ENCODE data around the gene MYBL2. TPM values are rescaled to one million over a fixed set of nuclear protein-coding genes. Genes with fewer than 3 reads are reported as not detected.

MYBL2 gene
- polyA plus RNA-seq, 1 of the 3 experiments (the other 2 are of a cell fraction) = 9.7 TPM

- CTCF ChIA-PET = interaction anchor here (0.8 to 2.8 kb wide), 3 partner anchors 12 to 344 kb away, joined by 3 to 12 read pairs (median 6); no protein-coding TSS in a partner anchor
- Histone ChIP-seq H3K27ac (ENCODE audit: low read depth in 2 of 2, low read length in 1 of 2) (no peak overlapping the region), H3K9ac (no peak overlapping the region), H3K36me3 (replicated peaks in 1 of 2; ENCODE audit: control insufficient read depth in 1 of 2, insufficient read depth in 2 of 2, low read length in 1 of 2) (no peaks in the 10 kb centered on the region), H3K4me2 (no peak overlapping the region), H3K9me2 (no peaks in the 10 kb centered on the region), H3F3A (replicated peaks; ENCODE audit: insufficient read depth) (no peaks in the 10 kb centered on the region), H3K27me3 (ENCODE audit: insufficient read depth) (no peaks in the 10 kb centered on the region), H3K4me3 (ENCODE audit: low read depth in 2 of 2, low read length in 1 of 2) (no peak overlapping the region), H3K4me1 (ENCODE audit: control insufficient read depth in 1 of 2, insufficient read depth in 2 of 2, low read depth in 1 of 2, low read length in 1 of 2) (no peaks in the 10 kb centered on the region), H3K79me2 (ENCODE audit: insufficient read depth) (no peaks in the 10 kb centered on the region), H3K9me3 (no peaks in the 10 kb centered on the region), H4K20me1 (ENCODE audit: insufficient read depth) (no peaks in the 10 kb centered on the region), H2AFZ (ENCODE audit: low read depth) (no peak overlapping the region)
- TF ChIP-seq SMC3 (IDR thresholded peaks at IDR 0.05; ENCODE audit: low read depth, low read length) (no peak), SIN3A (IDR thresholded peaks at IDR 0.05; ENCODE audit: borderline replicate concordance, low read depth, low read length) (no peak), CHD2 (IDR thresholded peaks at IDR 0.05; ENCODE audit: low read length, partially characterized antibody) (no peak), NRF1 (IDR thresholded peaks at IDR 0.05; ENCODE audit: low read depth, low read length) (no peak), FOSL2 (IDR thresholded peaks at IDR 0.05; ENCODE audit: borderline replicate concordance, low read depth) (no peak), RFX5 (IDR thresholded peaks at IDR 0.05; ENCODE audit: low read length) (no peak), NFIC (IDR thresholded peaks at IDR 0.05; ENCODE audit: borderline replicate concordance) (no peak), TEAD4 (IDR thresholded peaks at IDR 0.05; ENCODE audit: borderline replicate concordance, insufficient read depth) (no peak), JUND (IDR thresholded peaks at IDR 0.05) (no peak), MXI1 (IDR thresholded peaks at IDR 0.05; ENCODE audit: low read depth, low read length) (no peak), EZH2phosphoT487 (IDR thresholded peaks at IDR 0.05; ENCODE audit: borderline replicate concordance, low read depth) (no peak), YY1 (IDR thresholded peaks at IDR 0.05; ENCODE audit: low read depth) (no peak), FOXJ3 (CRISPR knock-in tag; IDR thresholded peaks at IDR 0.05) (no peak), IRF3 (IDR thresholded peaks at IDR 0.05; ENCODE audit: low read depth, low read length) (no peak), ELF1 (IDR thresholded peaks at IDR 0.05) (no peak), PBX3 (IDR thresholded peaks at IDR 0.05) (no peak)
- POLR2A ChIA-PET = no interaction called here
- 89% methylated on average over 7 of the region's 7 CpGs for WGBS (ENCODE audit: low lambda C conversion rate)
- no peak for DNase-seq
Observed at GRCh38 chr20:43737925-43738324, 71.0 kb downstream of the MYBL2 start.

- H3K4me3 ChIP-seq (ENCODE audit: low read depth in 2 of 2, low read length in 1 of 2) = no peak overlapping the region
- no peak for DNase-seq
- H3F3A ChIP-seq (replicated peaks; ENCODE audit: insufficient read depth) = no peaks in the 10 kb centered on the region
- no peak overlapping the region for H3K4me2 ChIP-seq
- ChIA-PET POLR2A (no interaction called here), CTCF (interaction anchor here (1.1 to 2.8 kb wide), 3 partner anchors 10 to 341 kb away, joined by 4 to 12 read pairs (median 5); no protein-coding TSS in a partner anchor)
- no peaks in the 10 kb centered on the region for H4K20me1 ChIP-seq (ENCODE audit: insufficient read depth)
- TF ChIP-seq IRF3 (IDR thresholded peaks at IDR 0.05; ENCODE audit: low read depth, low read length) (no peak), TCF12 (IDR thresholded peaks at IDR 0.05) (no peak), MEF2A (IDR thresholded peaks at IDR 0.05; ENCODE audit: borderline replicate concordance, low read depth) (no peak), SMC3 (IDR thresholded peaks at IDR 0.05; ENCODE audit: low read depth, low read length) (no peak), RFX5 (IDR thresholded peaks at IDR 0.05; ENCODE audit: low read length) (no peak), ELF1 (IDR thresholded peaks at IDR 0.05) (no peak), CTCF (IDR thresholded peaks at IDR 0.05) (no peak), YY1 (IDR thresholded peaks at IDR 0.05; ENCODE audit: low read depth) (no peak), ZBTB33 (IDR thresholded peaks at IDR 0.05; ENCODE audit: borderline replicate concordance, low read depth) (no peak)
- H3K79me2 ChIP-seq (ENCODE audit: insufficient read depth) = no peaks in the 10 kb centered on the region
- no peaks in the 10 kb centered on the region for H3K27me3 ChIP-seq (ENCODE audit: insufficient read depth)
- H3K9me2 ChIP-seq = no peaks in the 10 kb centered on the region
- no peak overlapping the region for H3K27ac ChIP-seq (ENCODE audit: low read depth in 2 of 2, low read length in 1 of 2)
- H2AFZ ChIP-seq (ENCODE audit: low read depth) = no peak overlapping the region
- no peak overlapping the region for H3K9ac ChIP-seq
- 84% methylated on average over 9 of the region's 9 CpGs for WGBS (ENCODE audit: low lambda C conversion rate)
- no peaks in the 10 kb centered on the region for H3K4me1 ChIP-seq (ENCODE audit: control insufficient read depth in 1 of 2, insufficient read depth in 2 of 2, low read depth in 1 of 2, low read length in 1 of 2)
- H3K9me3 ChIP-seq = no peaks in the 10 kb centered on the region
- H3K36me3 ChIP-seq (replicated peaks in 1 of 2; ENCODE audit: control insufficient read depth in 1 of 2, insufficient read depth in 2 of 2, low read length in 1 of 2) = no peaks in the 10 kb centered on the region
Observed at GRCh38 chr20:43739148-43739749, 72.3 kb downstream of the MYBL2 start.

Measured in SK-N-SH (cell line).